K562 (cell line): ENCODE results near the gene KAZN. TPM values are rescaled to one million over a fixed set of nuclear protein-coding genes. Genes with fewer than 3 reads are reported as not detected.

Experiments
- GATA2 ChIP-seq: sonication (generic); formaldehyde crosslinking; IDR thresholded peaks from 2 replicates; pipeline ENCODE4 v1.4.0; 2020; ENCODE audit warnings: mild to moderate bottlenecking, missing genetic modification reagents
- HLTF ChIP-seq: fragments of 450-650 bp; IDR thresholded peaks from 2 replicates; pipeline ENCODE4 v1.6.1; 2016
- ILK ChIP-seq: fragments of 450-650 bp; IDR thresholded peaks from 2 replicates; pipeline ENCODE4 v1.6.1; 2016; ENCODE audit warnings: missing genetic modification characterization, low read depth, mild to moderate bottlenecking, missing compliant biosample characterization, moderate library complexity, borderline replicate concordance
- MCM5 ChIP-seq: fragments of 450-650 bp; IDR thresholded peaks from 2 replicates; pipeline ENCODE4 v1.6.1; 2016; ENCODE audit warnings: low read depth
- NCOR1 ChIP-seq: fragments of 450-650 bp; IDR thresholded peaks from 2 replicates; pipeline ENCODE4 v1.6.1; 2016; ENCODE audit warnings: mild to moderate bottlenecking, moderate library complexity
- NR2C2 ChIP-seq, 2 experiments: fragments of 200-800 bp in 1 of 2; sonication (Bioruptor generic) in 1 of 2; sonication (generic) in 1 of 2; formaldehyde crosslinking in 1 of 2; IDR thresholded peaks; 2 replicates each; pipeline versions ENCODE4 v1.6.1 to v1.8.0; 2016 to 2022; ENCODE audit warnings: mild to moderate bottlenecking in 1 of 2, missing compliant biosample characterization in 1 of 2, missing genetic modification characterization in 1 of 2, missing genetic modification reagents in 1 of 2
- SIRT6 ChIP-seq: IDR thresholded peaks from one replicate; pipeline ENCODE4 v1.6.1; 2012; ENCODE audit warnings: low read depth, mild to moderate bottlenecking, control low read depth, inconsistent platforms, low read length, moderate library complexity
- SMARCC2 ChIP-seq: fragments of 450-650 bp; IDR thresholded peaks from 2 replicates; pipeline ENCODE4 v1.6.1; 2017; ENCODE audit warnings: antibody characterized with exemption, moderate library complexity, mild to moderate bottlenecking, low read depth
- SPI1 ChIP-seq: IDR thresholded peaks from 2 replicates; pipeline ENCODE4 v1.6.1; 2011; ENCODE audit warnings: low read depth, low read length, control low read depth, borderline replicate concordance
- SRF ChIP-seq, 2 experiments: fragments of 250-450, 450-650 bp in 1 of 2; sonication (Bioruptor Pico) in 1 of 2; sonication (generic) in 1 of 2; formaldehyde crosslinking; IDR thresholded peaks; 2 replicates each; pipeline versions ENCODE4 v1.5.0 to v1.5.1; 2020 to 2022; ENCODE audit warnings: mild to moderate bottlenecking in 1 of 2, missing genetic modification reagents in 1 of 2
- SRSF9 ChIP-seq: fragments of 200-400 bp; formaldehyde crosslinking; IDR thresholded peaks from 2 replicates; pipeline ENCODE4 v1.6.1; 2017; ENCODE audit warnings: low read depth, low read length, borderline replicate concordance
- ZFP1 ChIP-seq: fragments of 450-650 bp; formaldehyde crosslinking; IDR thresholded peaks from 2 replicates; pipeline ENCODE4 v1.4.0; 2020; ENCODE audit warnings: mild to moderate bottlenecking, mixed read lengths
- ZKSCAN1 ChIP-seq: fragments of 150-350 bp; IDR thresholded peaks from 2 replicates; pipeline ENCODE4 v1.6.1; 2016; ENCODE audit warnings: low read depth, low read length
- ZKSCAN3 ChIP-seq: fragments of 250-450 bp; sonication (Bioruptor Pico); IDR thresholded peaks from 2 replicates; pipeline ENCODE4 v1.4.0; 2020
- polyA plus RNA-seq, 8 experiments: library from polyadenylated mRNA; depleted of rRNA in 4 of 8; stranded (reverse) in 5 of 8; unstranded in 3 of 8; fragments of >200 nt; fragmentation: Nextera tagmentation in 2 of 8; fragmentation: Illumina TruSeq in 1 of 8; extraction: Ambion mirVana in 2 of 8; extraction: Trizol in 1 of 8; gene quantifications; 2 replicates each; pipeline versions ENCODE4 v1.2.1 to v1.2.3, GENCODE V29; 2011 to 2014; ENCODE audit warnings: inconsistent platforms in 1 of 8, missing spikeins in 1 of 8
- total RNA-seq, 7 experiments: library from RNA; depleted of rRNA in 6 of 7; stranded (reverse); fragments of >200 nt in 6 of 7; fragmentation: Illumina TruSeq in 2 of 7; extraction: Trizol in 2 of 7; gene quantifications; 2 replicates each; pipeline versions ENCODE4 v1.2.1 to v1.2.3, GENCODE V29; 2011 to 2021; ENCODE audit warnings: low replicate concordance in 1 of 7
- TF ChIP-seq, protein P1 (sequence below), 2 experiments: IDR thresholded peaks; 2 replicates each; pipeline ENCODE4 v1.6.1; 2011; ENCODE audit warnings: borderline replicate concordance in 1 of 2, control low read depth in 1 of 2, low read depth in 1 of 2, low read length in 1 of 2, mild to moderate bottlenecking in 1 of 2, mixed read lengths in 1 of 2, moderate library complexity in 1 of 2; ENCODE audit not compliant: insufficient read depth in 1 of 2, insufficient read length in 1 of 2, poor library complexity in 1 of 2, severe bottlenecking in 1 of 2; ENCODE audit errors: extremely low read depth in 1 of 2
- TF ChIP-seq, protein P2 (sequence below): fragments of 200-800 bp; sonication (Bioruptor generic); IDR thresholded peaks from 2 replicates; pipeline ENCODE4 v1.6.1; 2017; ENCODE audit warnings: missing genetic modification characterization, missing compliant biosample characterization
- TF ChIP-seq, protein P3 (sequence below): fragments of 200-400 bp; formaldehyde crosslinking; IDR thresholded peaks from 2 replicates; pipeline ENCODE4 v1.6.1; 2017; ENCODE audit warnings: mild to moderate bottlenecking, low read depth, low read length, moderate library complexity
- TF ChIP-seq, protein P4 (sequence below): sonication (generic); formaldehyde crosslinking; IDR thresholded peaks from 2 replicates; pipeline ENCODE4 v1.8.1; 2023; ENCODE audit warnings: mild to moderate bottlenecking, missing genetic modification reagents

KAZN gene
- total and polyA plus RNA-seq, 9 of the 15 experiments (the other 6 are each of a cell fraction or from before 2014, with no cell fraction given), result 2.1 to 21.6 (median 5.4) TPM

DNA sequence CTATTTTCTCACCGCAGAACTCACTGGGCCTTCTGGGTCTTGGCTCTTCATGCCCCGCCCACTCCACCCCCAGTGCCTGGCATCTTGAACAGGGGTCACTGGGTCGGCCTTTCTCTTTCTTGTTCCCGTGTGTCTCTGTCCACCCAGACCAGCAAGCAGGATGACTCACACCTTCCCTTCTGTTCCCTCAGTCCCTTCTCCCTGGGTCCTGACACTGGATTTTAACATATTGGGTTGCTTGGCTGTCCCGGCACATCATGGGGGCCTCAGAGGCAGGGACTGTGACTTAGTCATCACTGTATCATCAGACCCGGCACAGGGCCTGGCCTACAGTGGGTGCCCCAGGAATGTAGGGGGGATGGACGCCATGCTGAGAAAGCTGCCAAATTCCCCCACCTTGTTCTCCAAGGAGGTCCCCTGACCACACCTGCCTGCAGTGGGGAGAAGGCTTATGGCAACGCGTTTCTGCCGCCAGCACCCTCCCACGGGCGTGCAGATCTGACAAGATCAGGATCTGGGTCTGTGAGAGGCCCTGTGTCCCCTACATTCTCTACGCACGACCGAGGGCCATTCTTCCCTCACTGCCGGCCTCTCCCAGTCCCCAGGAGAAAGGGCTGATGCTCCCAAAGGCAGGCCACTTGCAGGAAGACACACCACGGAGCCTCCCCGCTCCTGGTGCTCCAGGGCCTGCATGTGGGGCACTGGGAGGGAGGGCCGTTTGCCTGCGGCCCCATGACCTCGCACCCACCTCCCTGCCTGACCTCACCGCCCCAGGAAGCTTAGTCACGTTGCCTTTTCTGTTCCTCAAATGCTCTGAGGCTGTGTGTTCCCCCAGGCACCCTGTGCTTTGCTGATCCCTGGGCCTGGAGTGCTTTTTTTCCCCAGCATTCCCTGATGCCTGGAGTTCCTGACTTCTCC, 397.9 kb downstream of the KAZN start (continued):
- TF ChIP-seq, protein P1, sequence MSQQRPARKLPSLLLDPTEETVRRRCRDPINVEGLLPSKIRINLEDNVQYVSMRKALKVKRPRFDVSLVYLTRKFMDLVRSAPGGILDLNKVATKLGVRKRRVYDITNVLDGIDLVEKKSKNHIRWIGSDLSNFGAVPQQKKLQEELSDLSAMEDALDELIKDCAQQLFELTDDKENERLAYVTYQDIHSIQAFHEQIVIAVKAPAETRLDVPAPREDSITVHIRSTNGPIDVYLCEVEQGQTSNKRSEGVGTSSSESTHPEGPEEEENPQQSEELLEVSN (IDR thresholded peaks at IDR 0.05; ENCODE audit: borderline replicate concordance in 1 of 2, extremely low read depth in 1 of 2, insufficient read depth in 1 of 2, insufficient read length in 1 of 2, low read depth in 1 of 2, low read length in 1 of 2, poor library complexity in 1 of 2, severe bottlenecking in 1 of 2), result peak; percentile 19 to 43
- TF ChIP-seq GATA2 (peak; percentile 26; the same call in 1 of the 2 replicates), SMARCC2 (no peak), ZKSCAN1 (no peak), MCM5 (no peak), SPI1 (peak; percentile 70), ZFP1 (CRISPR knock-in tag) (no peak), ZKSCAN3 (CRISPR knock-in tag) (no peak), HLTF (no peak), SIRT6 (no peak), NR2C2 (CRISPR knock-in tag; IDR thresholded peaks at IDR 0.05) (no peak), NR2C2 (tag; IDR thresholded peaks at IDR 0.05) (peak; percentile 77), SRSF9 (no peak), ILK (tag) (no peak), NCOR1 (no peak), SRF (CRISPR knock-in tag; IDR thresholded peaks at IDR 0.05) (no peak)
- TF ChIP-seq, protein P2, sequence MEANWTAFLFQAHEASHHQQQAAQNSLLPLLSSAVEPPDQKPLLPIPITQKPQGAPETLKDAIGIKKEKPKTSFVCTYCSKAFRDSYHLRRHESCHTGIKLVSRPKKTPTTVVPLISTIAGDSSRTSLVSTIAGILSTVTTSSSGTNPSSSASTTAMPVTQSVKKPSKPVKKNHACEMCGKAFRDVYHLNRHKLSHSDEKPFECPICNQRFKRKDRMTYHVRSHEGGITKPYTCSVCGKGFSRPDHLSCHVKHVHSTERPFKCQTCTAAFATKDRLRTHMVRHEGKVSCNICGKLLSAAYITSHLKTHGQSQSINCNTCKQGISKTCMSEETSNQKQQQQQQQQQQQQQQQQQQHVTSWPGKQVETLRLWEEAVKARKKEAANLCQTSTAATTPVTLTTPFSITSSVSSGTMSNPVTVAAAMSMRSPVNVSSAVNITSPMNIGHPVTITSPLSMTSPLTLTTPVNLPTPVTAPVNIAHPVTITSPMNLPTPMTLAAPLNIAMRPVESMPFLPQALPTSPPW (CRISPR knock-in tag), result peak; percentile 55
- TF ChIP-seq, protein P3, sequence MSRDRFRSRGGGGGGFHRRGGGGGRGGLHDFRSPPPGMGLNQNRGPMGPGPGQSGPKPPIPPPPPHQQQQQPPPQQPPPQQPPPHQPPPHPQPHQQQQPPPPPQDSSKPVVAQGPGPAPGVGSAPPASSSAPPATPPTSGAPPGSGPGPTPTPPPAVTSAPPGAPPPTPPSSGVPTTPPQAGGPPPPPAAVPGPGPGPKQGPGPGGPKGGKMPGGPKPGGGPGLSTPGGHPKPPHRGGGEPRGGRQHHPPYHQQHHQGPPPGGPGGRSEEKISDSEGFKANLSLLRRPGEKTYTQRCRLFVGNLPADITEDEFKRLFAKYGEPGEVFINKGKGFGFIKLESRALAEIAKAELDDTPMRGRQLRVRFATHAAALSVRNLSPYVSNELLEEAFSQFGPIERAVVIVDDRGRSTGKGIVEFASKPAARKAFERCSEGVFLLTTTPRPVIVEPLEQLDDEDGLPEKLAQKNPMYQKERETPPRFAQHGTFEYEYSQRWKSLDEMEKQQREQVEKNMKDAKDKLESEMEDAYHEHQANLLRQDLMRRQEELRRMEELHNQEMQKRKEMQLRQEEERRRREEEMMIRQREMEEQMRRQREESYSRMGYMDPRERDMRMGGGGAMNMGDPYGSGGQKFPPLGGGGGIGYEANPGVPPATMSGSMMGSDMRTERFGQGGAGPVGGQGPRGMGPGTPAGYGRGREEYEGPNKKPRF, result no peak
- TF ChIP-seq, protein P4, sequence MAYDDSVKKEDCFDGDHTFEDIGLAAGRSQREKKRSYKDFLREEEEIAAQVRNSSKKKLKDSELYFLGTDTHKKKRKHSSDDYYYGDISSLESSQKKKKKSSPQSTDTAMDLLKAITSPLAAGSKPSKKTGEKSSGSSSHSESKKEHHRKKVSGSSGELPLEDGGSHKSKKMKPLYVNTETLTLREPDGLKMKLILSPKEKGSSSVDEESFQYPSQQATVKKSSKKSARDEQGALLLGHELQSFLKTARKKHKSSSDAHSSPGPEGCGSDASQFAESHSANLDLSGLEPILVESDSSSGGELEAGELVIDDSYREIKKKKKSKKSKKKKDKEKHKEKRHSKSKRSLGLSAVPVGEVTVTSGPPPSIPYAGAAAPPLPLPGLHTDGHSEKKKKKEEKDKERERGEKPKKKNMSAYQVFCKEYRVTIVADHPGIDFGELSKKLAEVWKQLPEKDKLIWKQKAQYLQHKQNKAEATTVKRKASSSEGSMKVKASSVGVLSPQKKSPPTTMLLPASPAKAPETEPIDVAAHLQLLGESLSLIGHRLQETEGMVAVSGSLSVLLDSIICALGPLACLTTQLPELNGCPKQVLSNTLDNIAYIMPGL (CRISPR knock-in tag), result no peak
